Uterus (tissue), 4 donors: ENCODE results near the gene CNOT6L. TPM values are rescaled to one million over a fixed set of nuclear protein-coding genes. Genes with fewer than 3 reads are reported as not detected.

Source experiments
- DNase-seq, 2 donors: peaks; one replicate each; pipeline ENCODE4 v3.0.0-alpha.2; 2019 to 2020
- H3K27ac ChIP-seq, 2 donors: fragments of 200-600 bp; sonication (generic); 1 replicate in 1 of 2; 2 replicates in 1 of 2; pipeline ENCODE4 v1.5.1; 2016 to 2018
- H3K27me3 ChIP-seq, 2 donors: fragments of 200-600 bp; sonication (generic); one replicate each; pipeline ENCODE4 v1.5.1; 2018 to 2019; ENCODE audit warnings: control low read depth in 1 of 2
- H3K36me3 ChIP-seq, 2 donors: fragments of 200-600 bp; sonication (generic); one replicate each; pipeline ENCODE4 v1.5.1; 2019; ENCODE audit warnings: control low read depth in 1 of 2
- H3K4me1 ChIP-seq, 2 donors: fragments of 200-600 bp; sonication (generic); one replicate each; pipeline ENCODE4 v1.5.1; 2018 to 2019; ENCODE audit warnings: control low read depth in 1 of 2
- H3K4me3 ChIP-seq, 2 donors: fragments of 200-600 bp; sonication (generic); 1 replicate in 1 of 2; 2 replicates in 1 of 2; pipeline ENCODE4 v1.5.1; 2018 to 2019; ENCODE audit warnings: mild to moderate bottlenecking in 1 of 2
- H3K9me3 ChIP-seq, 2 donors: fragments of 200-600 bp; sonication (generic); one replicate each; pipeline ENCODE4 v1.5.1; 2019; ENCODE audit warnings: control low read depth in 1 of 2
- POLR2A ChIP-seq, 2 donors: fragments of 450-650 bp; IDR thresholded peaks; one replicate each; pipeline ENCODE4 v1.6.1; 2016; ENCODE audit warnings: antibody characterized with exemption in 2 of 2, mild to moderate bottlenecking in 1 of 2, moderate library complexity in 1 of 2
- intact Hi-C: fragments of 100-400 bp; cut with DNase I; formaldehyde crosslinking; loops from one replicate; pipeline ENCODE4 v1.15.1; 2023; ENCODE audit warnings: low total_unique reads
- total RNA-seq, 4 donors: library from RNA; depleted of rRNA in 3 of 4; stranded (reverse); fragments of >200 nt in 3 of 4; gene quantifications; one replicate each; pipeline versions ENCODE4 v1.1.0 to v1.2.4, GENCODE V29; 2014 to 2023
- TF ChIP-seq, protein P1 (sequence below), 4 experiments: fragments of 200-600 bp in 2 of 4; fragments of 450-650 bp in 2 of 4; sonication (generic) in 2 of 4; IDR thresholded peaks; one replicate each; pipeline ENCODE4 v1.5.1; 2016 to 2019; ENCODE audit warnings: antibody characterized with exemption in 4 of 4, mild to moderate bottlenecking in 2 of 4, moderate library complexity in 1 of 4
- donor health status: DM: yes; HTN: yes; CAD: no.

Gene CNOT6L
- total RNA-seq, 4 donors from 2014 or later, result 6.7 to 63.2 (median 45.9) TPM

GRCh38 chr4:77776182-77777134 is 42.7 kb downstream of the CNOT6L start:
- no peak for DNase-seq
- Histone ChIP-seq H3K4me1 (no peaks in the 10 kb centered on the region), H3K27ac (no peak overlapping the region), H3K4me3 (no peak overlapping the region), H3K9me3 (no peaks in the 10 kb centered on the region), H3K36me3 (no peaks in the 10 kb centered on the region), H3K27me3 (no peaks in the 10 kb centered on the region)
- TF ChIP-seq, protein P1, sequence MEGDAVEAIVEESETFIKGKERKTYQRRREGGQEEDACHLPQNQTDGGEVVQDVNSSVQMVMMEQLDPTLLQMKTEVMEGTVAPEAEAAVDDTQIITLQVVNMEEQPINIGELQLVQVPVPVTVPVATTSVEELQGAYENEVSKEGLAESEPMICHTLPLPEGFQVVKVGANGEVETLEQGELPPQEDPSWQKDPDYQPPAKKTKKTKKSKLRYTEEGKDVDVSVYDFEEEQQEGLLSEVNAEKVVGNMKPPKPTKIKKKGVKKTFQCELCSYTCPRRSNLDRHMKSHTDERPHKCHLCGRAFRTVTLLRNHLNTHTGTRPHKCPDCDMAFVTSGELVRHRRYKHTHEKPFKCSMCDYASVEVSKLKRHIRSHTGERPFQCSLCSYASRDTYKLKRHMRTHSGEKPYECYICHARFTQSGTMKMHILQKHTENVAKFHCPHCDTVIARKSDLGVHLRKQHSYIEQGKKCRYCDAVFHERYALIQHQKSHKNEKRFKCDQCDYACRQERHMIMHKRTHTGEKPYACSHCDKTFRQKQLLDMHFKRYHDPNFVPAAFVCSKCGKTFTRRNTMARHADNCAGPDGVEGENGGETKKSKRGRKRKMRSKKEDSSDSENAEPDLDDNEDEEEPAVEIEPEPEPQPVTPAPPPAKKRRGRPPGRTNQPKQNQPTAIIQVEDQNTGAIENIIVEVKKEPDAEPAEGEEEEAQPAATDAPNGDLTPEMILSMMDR (IDR thresholded peaks at IDR 0.05), result no peak
- no peak for TF ChIP-seq POLR2A (IDR thresholded peaks at IDR 0.05)
- intact Hi-C loops, result no loop called here

GRCh38 chr4:77773101-77773500 is 46.1 kb downstream of the CNOT6L start:
- DNase-seq, result no peak
- Histone ChIP-seq H3K27me3 (no peaks in the 10 kb centered on the region), H3K4me3 (no peak overlapping the region), H3K36me3 (no peaks in the 10 kb centered on the region), H3K27ac (no peak overlapping the region), H3K9me3 (no peaks in the 10 kb centered on the region), H3K4me1 (no peaks in the 10 kb centered on the region)
- intact Hi-C loops, result no loop called here
- no peak for TF ChIP-seq POLR2A (IDR thresholded peaks at IDR 0.05)
- TF ChIP-seq, protein P1 (IDR thresholded peaks at IDR 0.05), result no peak

- TF ChIP-seq POLR2A (IDR thresholded peaks at IDR 0.05), result no peak
- intact Hi-C loops, result no loop called here
- Histone ChIP-seq H3K4me1 (no peaks in the 10 kb centered on the region), H3K27me3 (no peaks in the 10 kb centered on the region), H3K27ac (no peak overlapping the region), H3K4me3 (no peak overlapping the region), H3K9me3 (no peaks in the 10 kb centered on the region), H3K36me3 (no peaks in the 10 kb centered on the region)
- DNase-seq, result no peak
Measured at GRCh38 chr4:77771566-77771965, 47.6 kb downstream of the CNOT6L start.

DNA sequence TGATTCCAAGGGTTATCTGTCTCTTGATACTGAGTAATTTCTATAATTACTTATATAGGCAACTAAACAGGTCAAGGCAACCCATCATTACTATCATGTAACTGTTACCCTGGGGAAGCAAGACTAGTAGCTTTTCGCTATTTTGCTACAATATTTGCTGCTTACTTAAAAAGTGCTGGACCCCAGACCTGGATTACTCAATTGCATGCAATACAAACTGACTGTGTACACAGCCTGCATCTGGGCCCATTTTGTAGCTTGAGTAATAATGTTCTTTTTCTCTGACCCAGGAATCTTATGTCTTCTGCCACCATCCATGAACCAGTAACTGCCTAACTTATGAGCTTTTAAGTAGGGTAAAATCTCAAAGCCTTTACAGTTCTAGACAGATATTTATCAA is 53.4 kb downstream of the CNOT6L start:
- no peak for DNase-seq
- Histone ChIP-seq H3K9me3 (peaks cover 0 to 15% of the 10 kb centered on the region in 2 donors), H3K27ac (no peak overlapping the region), H3K36me3 (no peaks in the 10 kb centered on the region), H3K27me3 (no peaks in the 10 kb centered on the region), H3K4me1 (no peaks in the 10 kb centered on the region), H3K4me3 (no peak overlapping the region)
- TF ChIP-seq, protein P1 (IDR thresholded peaks at IDR 0.05), result no peak
- no peak for TF ChIP-seq POLR2A (IDR thresholded peaks at IDR 0.05)
- intact Hi-C loops, result no loop called here

DNA sequence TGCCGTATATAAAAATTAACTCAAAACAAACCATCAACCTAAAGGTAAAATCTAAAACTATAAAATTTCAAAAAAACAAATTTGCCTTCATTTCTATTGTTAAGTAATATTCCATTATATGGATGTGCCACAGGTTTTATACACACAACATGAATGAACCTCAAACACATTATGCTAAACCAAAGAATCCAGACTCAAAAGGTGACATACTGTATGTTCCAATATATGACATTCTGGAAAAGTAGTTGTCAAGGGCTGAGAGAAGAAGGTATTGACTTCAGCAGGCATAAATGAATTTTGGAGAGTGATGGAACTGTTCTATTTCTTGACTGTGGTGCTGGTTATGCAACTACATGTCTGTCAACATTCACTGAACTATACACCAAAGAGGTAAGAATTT is 56.6 kb downstream of the CNOT6L start:
- H3K36me3 ChIP-seq, result no peaks in the 10 kb centered on the region
- H3K4me1 ChIP-seq, result no peaks in the 10 kb centered on the region
- H3K4me3 ChIP-seq, result no peak overlapping the region
- H3K9me3 ChIP-seq, result peaks cover 0 to 15% of the 10 kb centered on the region in 2 donors
- H3K27me3 ChIP-seq, result no peaks in the 10 kb centered on the region
- intact Hi-C loops, result no loop called here
- no peak for TF ChIP-seq POLR2A (IDR thresholded peaks at IDR 0.05)
- TF ChIP-seq, protein P1 (IDR thresholded peaks at IDR 0.05), result no peak
- H3K27ac ChIP-seq, result no peak overlapping the region
- no peak for DNase-seq
